Panc1 (cell line): ENCODE measurements around the gene CLCN7. TPM values are rescaled to one million over a fixed set of nuclear protein-coding genes. Genes with fewer than 3 reads are reported as not detected.

Experiments
- ATAC-seq: fragments of 200-7000 bp; cut with Tn5 transposase; 2 replicates; pipeline ENCODE4 v1.9.1; 2020; ENCODE audit warnings: mild to moderate bottlenecking, moderate library complexity
- BruUV-seq: library from RNA; stranded (reverse); fragments of 400-500 nt; replicated peaks from 2 replicates; lab custom pipeline; 2021; lab: Mats Ljungman, UMichigan
- CTCF ChIA-PET: fragments of 300-600 bp; sonication (Branson Sonifier 250); formaldehyde crosslinking; loops from one replicate; lab custom pipeline; 2022; ENCODE audit warnings: antibody characterized with exemption; lab: Charles Lee
- POLR2A ChIA-PET: fragments of 300-600 bp; sonication (Branson Sonifier 250); formaldehyde crosslinking; loops from one replicate; lab custom pipeline; 2022; ENCODE audit warnings: antibody characterized with exemption; lab: Charles Lee
- DNase-seq: peaks from one replicate; pipeline ENCODE4 v3.0.0-alpha.2; 2010; ENCODE audit warnings: low read depth, low spot score
- H3K27ac ChIP-seq: 2 replicates; pipeline ENCODE4 v1.5.1; 2011; ENCODE audit warnings: mild to moderate bottlenecking, low read length, inconsistent platforms
- H3K27me3 ChIP-seq: fragments of 200-500 bp; sonication (Bioruptor generic); 2 replicates; pipeline ENCODE4 v1.6.0; 2014; ENCODE audit warnings: low read length, inconsistent platforms; ENCODE audit not compliant: control insufficient read depth, insufficient read depth
- H3K36me3 ChIP-seq: fragments of 200-500 bp; sonication (Bioruptor generic); 2 replicates; pipeline ENCODE4 v1.5.1; 2014; ENCODE audit warnings: inconsistent platforms, mild to moderate bottlenecking, low read length, moderate library complexity; ENCODE audit not compliant: control insufficient read depth, insufficient read depth
- H3K4me1 ChIP-seq: 2 replicates; pipeline ENCODE4 v1.5.1; 2011; ENCODE audit warnings: inconsistent platforms, mild to moderate bottlenecking, low read length, moderate library complexity; ENCODE audit not compliant: control insufficient read depth, insufficient read depth
- H3K4me3 ChIP-seq, 2 experiments: 2 replicates each; pipeline ENCODE4 v1.5.1; 2011 to 2012; ENCODE audit warnings: low read depth in 2 of 2, low read length in 2 of 2, mild to moderate bottlenecking in 2 of 2, inconsistent platforms in 1 of 2, moderate library complexity in 1 of 2
- H3K9me3 ChIP-seq: fragments of 200-500 bp; sonication (Bioruptor generic); 2 replicates; pipeline ENCODE4 v1.5.1; 2014; ENCODE audit warnings: low read depth, mild to moderate bottlenecking, inconsistent platforms, low read length, moderate library complexity; ENCODE audit not compliant: control insufficient read depth, insufficient read depth
- POLR2AphosphoS5 ChIP-seq: IDR thresholded peaks from 2 replicates; pipeline ENCODE4 v1.6.1; 2012; ENCODE audit warnings: mild to moderate bottlenecking, low read depth, low read length, moderate library complexity
- REST ChIP-seq, 2 experiments: IDR thresholded peaks; 2 replicates each; pipeline ENCODE4 v1.6.1; 2011 to 2012; ENCODE audit warnings: low read depth in 2 of 2, control low read depth in 1 of 2, low read length in 1 of 2, mild to moderate bottlenecking in 1 of 2, moderate library complexity in 1 of 2; ENCODE audit not compliant: insufficient read depth in 1 of 2
- SIN3A ChIP-seq: IDR thresholded peaks from 2 replicates; pipeline ENCODE4 v1.6.1; 2012; ENCODE audit warnings: low read depth, mild to moderate bottlenecking, low read length, moderate library complexity, borderline replicate concordance; ENCODE audit not compliant: insufficient read depth
- TCF7L2 ChIP-seq: IDR thresholded peaks from 2 replicates; pipeline ENCODE4 v1.6.1; 2011; ENCODE audit warnings: mild to moderate bottlenecking, low read depth, low read length, inconsistent platforms
- in situ Hi-C: cut with HindIII; loops from 2 replicates; pipeline ENCODE4 v1.10.0; 2016; ENCODE audit warnings: low sequenced_read_pairs, low pct_unique_long_range_greater_than_20kb
- intact Hi-C: fragments of 100-400 bp; cut with micrococcal nuclease; formaldehyde crosslinking; loops from one replicate; pipeline ENCODE4 v1.10.0; 2022; ENCODE audit not compliant: unreplicated experiment
- total RNA-seq: library from RNA; stranded (reverse); gene quantifications from one replicate; pipeline ENCODE4 v1.2.1, GENCODE V29; 2021; ENCODE audit not compliant: unreplicated experiment
- TF ChIP-seq, protein P1 (sequence below): fragments of 450-650 bp; IDR thresholded peaks from 2 replicates; pipeline ENCODE4 v1.5.1; 2017; ENCODE audit warnings: mild to moderate bottlenecking

The CLCN7 gene
- total RNA-seq, 1 experiment from 2014 or later: 179 TPM

DNA sequence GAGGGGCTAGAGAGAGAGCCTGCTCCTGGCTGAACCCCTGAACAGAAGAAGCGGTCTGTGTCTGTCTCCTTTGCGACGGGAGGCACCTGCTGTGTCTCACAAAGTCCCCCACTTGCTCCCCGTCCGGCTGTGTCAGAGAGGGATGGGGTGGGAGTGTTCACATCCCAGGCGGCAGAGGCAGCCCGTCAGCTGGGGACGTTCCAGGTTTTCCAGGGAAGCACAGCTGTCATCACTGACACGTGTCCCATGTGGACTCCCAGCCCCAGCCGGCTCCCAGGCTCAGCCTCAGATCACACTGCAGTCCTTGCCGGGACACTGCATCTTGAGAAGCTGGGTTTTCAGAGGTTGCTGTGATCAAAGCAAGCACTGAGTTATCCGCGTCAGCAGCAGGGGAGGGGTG, 19.9 kb upstream of the CLCN7 start:
- no peak for DNase-seq
- H3K9me3 ChIP-seq: no peaks in the 10 kb centered on the region
- peak overlapping the region; percentile 84; the same call in 1 of the 2 replicates for H3K27ac ChIP-seq
- intact Hi-C loops: no loop called here
- peak overlapping the region; percentile 78 to 86 for H3K4me3 ChIP-seq
- in situ Hi-C loops: no loop called here
- ChIA-PET CTCF (interaction anchor here (0.6 kb wide), 1 partner anchor 115 kb away, joined by 5 read pairs; no protein-coding TSS in a partner anchor), POLR2A (no interaction called here)
- BruUV-seq: no TSS peak
- H3K36me3 ChIP-seq: peaks cover 2% of the 10 kb centered on the region; the same call in 1 of the 2 replicates
- TF ChIP-seq SIN3A: no peak
- no peak for TF ChIP-seq TCF7L2
- TF ChIP-seq, protein P1, sequence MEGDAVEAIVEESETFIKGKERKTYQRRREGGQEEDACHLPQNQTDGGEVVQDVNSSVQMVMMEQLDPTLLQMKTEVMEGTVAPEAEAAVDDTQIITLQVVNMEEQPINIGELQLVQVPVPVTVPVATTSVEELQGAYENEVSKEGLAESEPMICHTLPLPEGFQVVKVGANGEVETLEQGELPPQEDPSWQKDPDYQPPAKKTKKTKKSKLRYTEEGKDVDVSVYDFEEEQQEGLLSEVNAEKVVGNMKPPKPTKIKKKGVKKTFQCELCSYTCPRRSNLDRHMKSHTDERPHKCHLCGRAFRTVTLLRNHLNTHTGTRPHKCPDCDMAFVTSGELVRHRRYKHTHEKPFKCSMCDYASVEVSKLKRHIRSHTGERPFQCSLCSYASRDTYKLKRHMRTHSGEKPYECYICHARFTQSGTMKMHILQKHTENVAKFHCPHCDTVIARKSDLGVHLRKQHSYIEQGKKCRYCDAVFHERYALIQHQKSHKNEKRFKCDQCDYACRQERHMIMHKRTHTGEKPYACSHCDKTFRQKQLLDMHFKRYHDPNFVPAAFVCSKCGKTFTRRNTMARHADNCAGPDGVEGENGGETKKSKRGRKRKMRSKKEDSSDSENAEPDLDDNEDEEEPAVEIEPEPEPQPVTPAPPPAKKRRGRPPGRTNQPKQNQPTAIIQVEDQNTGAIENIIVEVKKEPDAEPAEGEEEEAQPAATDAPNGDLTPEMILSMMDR: no peak
- TF ChIP-seq POLR2AphosphoS5: no peak
- no peak for TF ChIP-seq REST (IDR thresholded peaks at IDR 0.05; ENCODE audit: insufficient read depth in 1 of 2, low read depth in 2 of 2, low read length in 1 of 2)
- no peaks in the 10 kb centered on the region for H3K27me3 ChIP-seq
- ATAC-seq: no peak
- peaks cover 12% of the 10 kb centered on the region for H3K4me1 ChIP-seq

- DNase-seq (no peak), ATAC-seq (peak; percentile 63)
- H3K36me3 ChIP-seq: peaks cover 2% of the 10 kb centered on the region; the same call in 1 of the 2 replicates
- in situ Hi-C loops (no loop called here), intact Hi-C loops (no loop called here)
- no peaks in the 10 kb centered on the region for H3K9me3 ChIP-seq
- CTCF ChIA-PET: interaction anchor here (0.6 to 0.7 kb wide), 3 partner anchors 16 to 71 kb away, joined by 3 to 5 read pairs (median 4); no protein-coding TSS in a partner anchor
- no TSS peak for BruUV-seq
- no peaks in the 10 kb centered on the region for H3K27me3 ChIP-seq
- H3K4me1 ChIP-seq: peaks cover 12% of the 10 kb centered on the region
- peak overlapping the region; percentile 84 for H3K27ac ChIP-seq
- TF ChIP-seq, protein P1: no peak; the same call in 1 of the 2 replicates
- TF ChIP-seq REST (IDR thresholded peaks at IDR 0.05; ENCODE audit: insufficient read depth in 1 of 2, low read depth in 2 of 2, low read length in 1 of 2): no peak
- TF ChIP-seq SIN3A: no peak
- 0 out of 2 replicates have a peak, but pooled peaks have one; percentile 16 for TF ChIP-seq TCF7L2
- no peak for TF ChIP-seq POLR2AphosphoS5
- peak overlapping the region; percentile 78 to 86 for H3K4me3 ChIP-seq
- POLR2A ChIA-PET: no interaction called here
Measured at GRCh38 chr16:1494129-1494640, 19.4 kb upstream of the CLCN7 start.
